Upper lobe of left lung (tissue), 4 donors: Measurements from ENCODE around the gene RPS3.

Source experiments
- CTCF ChIP-seq, 6 experiments: fragments of 450-650 bp in 4 of 6; fragments of 200-600 bp in 2 of 6; sonication (generic) in 2 of 6; IDR thresholded peaks; one replicate each; pipeline ENCODE4 v1.5.1; 2016 to 2019; ENCODE audit warnings: antibody characterized with exemption in 6 of 6
- EP300 ChIP-seq, 4 donors: sonication (generic); formaldehyde crosslinking; IDR thresholded peaks; one replicate each; pipeline ENCODE4 v1.5.1; 2017; ENCODE audit warnings: antibody characterized with exemption in 4 of 4, control low read depth in 2 of 4
- POLR2AphosphoS5 ChIP-seq, 2 donors: sonication (generic); formaldehyde crosslinking; IDR thresholded peaks; one replicate each; pipeline ENCODE4 v1.5.1; 2017; ENCODE audit warnings: antibody characterized with exemption in 2 of 2

DNA sequence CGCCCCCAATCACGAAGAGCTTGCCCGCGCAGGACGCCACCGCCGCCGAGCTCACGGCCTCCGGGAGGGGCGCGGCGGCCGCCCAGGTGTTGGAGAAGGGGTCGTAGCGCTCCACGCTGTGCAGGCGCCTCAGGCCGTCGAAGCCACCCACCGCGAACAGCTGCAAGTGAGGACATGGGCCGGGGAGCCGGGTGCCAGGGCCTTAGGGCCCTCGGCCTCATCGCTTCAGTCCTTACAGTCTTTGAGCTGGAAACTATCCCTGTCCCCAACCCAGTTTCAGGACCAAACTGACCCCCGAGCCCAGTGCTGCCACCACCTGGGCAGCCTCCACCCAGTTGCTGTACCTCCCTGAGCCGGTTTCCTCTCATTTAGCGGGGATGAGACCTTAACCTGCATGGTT, 26.1 kb downstream of the RPS3 start:
- no peak for TF ChIP-seq CTCF (IDR thresholded peaks at IDR 0.05)
- TF ChIP-seq EP300 (IDR thresholded peaks at IDR 0.05): no peak
- TF ChIP-seq POLR2AphosphoS5 (IDR thresholded peaks at IDR 0.05): no peak
